ENCODE results near the gene PTPN14.

The PTPN14 gene

DNA sequence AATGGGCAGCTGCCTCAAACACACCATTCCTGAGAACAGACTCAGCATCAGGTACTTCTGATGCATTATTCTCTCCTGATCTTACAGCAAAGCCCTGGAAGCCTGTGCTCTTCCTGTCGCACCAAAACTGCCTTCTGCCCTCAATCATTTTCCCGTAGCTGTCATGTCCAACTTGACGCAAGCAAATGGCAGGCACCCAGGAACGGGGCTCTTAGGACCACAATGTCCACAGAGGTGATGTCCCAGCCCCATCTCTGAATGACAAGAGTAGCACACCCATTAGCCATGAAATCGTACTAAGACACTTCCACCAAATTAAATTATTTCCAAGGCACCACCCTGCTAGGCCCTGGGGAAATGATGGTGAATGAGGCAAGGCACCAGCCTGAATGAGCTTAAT is 47.1 kb downstream of the PTPN14 start:
- no peak overlapping the region for H3K4me3 ChIP-seq (ENCODE audit: low read depth in 1 of 2, low read length in 2 of 2)
- TF ChIP-seq, protein P1, sequence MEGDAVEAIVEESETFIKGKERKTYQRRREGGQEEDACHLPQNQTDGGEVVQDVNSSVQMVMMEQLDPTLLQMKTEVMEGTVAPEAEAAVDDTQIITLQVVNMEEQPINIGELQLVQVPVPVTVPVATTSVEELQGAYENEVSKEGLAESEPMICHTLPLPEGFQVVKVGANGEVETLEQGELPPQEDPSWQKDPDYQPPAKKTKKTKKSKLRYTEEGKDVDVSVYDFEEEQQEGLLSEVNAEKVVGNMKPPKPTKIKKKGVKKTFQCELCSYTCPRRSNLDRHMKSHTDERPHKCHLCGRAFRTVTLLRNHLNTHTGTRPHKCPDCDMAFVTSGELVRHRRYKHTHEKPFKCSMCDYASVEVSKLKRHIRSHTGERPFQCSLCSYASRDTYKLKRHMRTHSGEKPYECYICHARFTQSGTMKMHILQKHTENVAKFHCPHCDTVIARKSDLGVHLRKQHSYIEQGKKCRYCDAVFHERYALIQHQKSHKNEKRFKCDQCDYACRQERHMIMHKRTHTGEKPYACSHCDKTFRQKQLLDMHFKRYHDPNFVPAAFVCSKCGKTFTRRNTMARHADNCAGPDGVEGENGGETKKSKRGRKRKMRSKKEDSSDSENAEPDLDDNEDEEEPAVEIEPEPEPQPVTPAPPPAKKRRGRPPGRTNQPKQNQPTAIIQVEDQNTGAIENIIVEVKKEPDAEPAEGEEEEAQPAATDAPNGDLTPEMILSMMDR (IDR thresholded peaks at IDR 0.05; ENCODE audit: borderline replicate concordance, extremely low read depth, low read length, poor library complexity, severe bottlenecking), result no peak
- no peak for TF ChIP-seq EZH2 (IDR thresholded peaks at IDR 0.05; ENCODE audit: borderline replicate concordance, low read depth, low read length, severe bottlenecking)
- H3K36me3 ChIP-seq (ENCODE audit: insufficient read depth, low read length), result no peaks in the 10 kb centered on the region
- H3K79me2 ChIP-seq (ENCODE audit: insufficient read depth, low read length), result no peaks in the 10 kb centered on the region
- no peaks in the 10 kb centered on the region for H4K20me1 ChIP-seq (ENCODE audit: insufficient read depth, low read length)
- DNase-seq, result no peak
- H3K9ac ChIP-seq (ENCODE audit: low read depth, low read length), result no peak overlapping the region
- no peak overlapping the region for H2AFZ ChIP-seq (ENCODE audit: low read depth, low read length)
- H3K4me1 ChIP-seq (ENCODE audit: insufficient read depth, low read length), result peaks cover 14% of the 10 kb centered on the region
- no peaks in the 10 kb centered on the region for H3K9me3 ChIP-seq (ENCODE audit: insufficient read depth, low read length, severe bottlenecking)
- no peaks in the 10 kb centered on the region for H3K27me3 ChIP-seq (ENCODE audit: insufficient read depth, low read length, poor library complexity)
- no peak overlapping the region for H3K27ac ChIP-seq (ENCODE audit: low read length)
- no peak overlapping the region for H3K4me2 ChIP-seq (ENCODE audit: insufficient read depth, low read length)
- ATAC-seq (ENCODE audit: insufficient read depth, low read depth), result no peak

DNA sequence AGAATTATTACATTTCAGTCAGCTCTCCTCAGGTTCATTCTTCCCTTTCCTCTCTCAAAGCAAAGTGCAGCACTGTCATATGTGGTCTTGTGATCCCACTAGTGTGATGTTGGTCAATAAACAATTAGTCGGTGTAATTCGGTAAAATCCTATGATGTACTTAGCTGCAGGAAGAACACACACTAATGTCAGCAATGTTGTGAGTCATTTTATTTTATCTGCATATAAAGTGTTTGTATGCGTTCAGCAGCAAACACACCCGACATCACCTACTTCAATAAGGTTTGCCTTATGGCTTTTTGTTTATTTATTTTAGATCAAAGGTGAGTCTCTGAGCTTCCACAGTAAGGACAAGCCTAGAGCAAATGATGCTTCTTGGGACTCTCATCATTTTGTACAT is 47.8 kb downstream of the PTPN14 start:
- ATAC-seq (ENCODE audit: insufficient read depth, low read depth), result no peak
- no peak for DNase-seq

DNA sequence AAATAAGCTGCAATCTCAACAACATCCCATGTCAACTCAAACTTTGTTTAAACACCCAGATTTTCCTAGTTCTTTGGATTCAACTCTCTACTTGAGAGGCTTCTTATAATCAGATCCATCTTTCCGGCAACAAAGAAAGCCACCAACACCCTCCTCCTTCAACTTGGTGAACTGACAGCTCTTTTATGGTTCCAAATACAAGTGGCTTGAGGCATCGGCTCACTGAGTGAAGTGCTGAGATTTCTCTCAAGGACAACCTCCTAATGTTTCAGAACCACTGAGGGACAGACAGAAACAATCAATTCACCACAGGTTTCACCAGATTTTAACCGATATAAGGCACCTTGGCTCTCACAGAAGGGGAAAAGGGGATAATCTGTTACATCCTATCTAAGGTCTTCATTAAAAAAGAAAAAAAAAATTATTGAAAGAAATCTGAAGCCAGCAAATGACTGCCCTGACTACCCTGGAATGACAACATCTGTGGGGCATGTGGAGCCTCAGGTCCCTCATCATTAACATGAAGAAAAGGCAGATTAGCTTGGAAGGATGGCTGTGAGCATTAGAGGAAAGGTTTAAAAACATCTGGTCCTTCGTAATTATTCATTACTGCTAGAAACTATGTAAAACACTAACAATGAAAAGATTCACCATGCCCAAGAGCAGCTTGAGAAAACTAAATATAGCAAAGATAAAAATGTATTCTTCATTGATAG is 50.9 kb downstream of the PTPN14 start:
- no peaks in the 10 kb centered on the region for H3K79me2 ChIP-seq (ENCODE audit: insufficient read depth, low read length)
- no peaks in the 10 kb centered on the region for H3K36me3 ChIP-seq (ENCODE audit: insufficient read depth, low read length)
- H3K27ac ChIP-seq (ENCODE audit: low read length), result no peak overlapping the region
- H3K9me3 ChIP-seq (ENCODE audit: insufficient read depth, low read length, severe bottlenecking), result no peaks in the 10 kb centered on the region
- no peak for ATAC-seq (ENCODE audit: insufficient read depth, low read depth)
- H3K4me2 ChIP-seq (ENCODE audit: insufficient read depth, low read length), result no peak overlapping the region
- H3K4me3 ChIP-seq (ENCODE audit: low read depth in 1 of 2, low read length in 2 of 2), result no peak overlapping the region
- no peak overlapping the region for H3K9ac ChIP-seq (ENCODE audit: low read depth, low read length)
- H2AFZ ChIP-seq (ENCODE audit: low read depth, low read length), result no peak overlapping the region
- no peaks in the 10 kb centered on the region for H3K27me3 ChIP-seq (ENCODE audit: insufficient read depth, low read length, poor library complexity)
- DNase-seq, result no peak
- TF ChIP-seq, protein P1 (IDR thresholded peaks at IDR 0.05; ENCODE audit: borderline replicate concordance, extremely low read depth, low read length, poor library complexity, severe bottlenecking), result no peak
- no peak for TF ChIP-seq EZH2 (IDR thresholded peaks at IDR 0.05; ENCODE audit: borderline replicate concordance, low read depth, low read length, severe bottlenecking)
- H4K20me1 ChIP-seq (ENCODE audit: insufficient read depth, low read length), result no peaks in the 10 kb centered on the region
- no peaks in the 10 kb centered on the region for H3K4me1 ChIP-seq (ENCODE audit: insufficient read depth, low read length)

More for the DNA sequence above, 47.8 kb downstream of the PTPN14 start:
- peaks cover 14% of the 10 kb centered on the region for H3K4me1 ChIP-seq (ENCODE audit: insufficient read depth, low read length)
- no peak overlapping the region for H3K4me2 ChIP-seq (ENCODE audit: insufficient read depth, low read length)
- H4K20me1 ChIP-seq (ENCODE audit: insufficient read depth, low read length), result no peaks in the 10 kb centered on the region
- H3K4me3 ChIP-seq (ENCODE audit: low read depth in 1 of 2, low read length in 2 of 2), result no peak overlapping the region
- H3K36me3 ChIP-seq (ENCODE audit: insufficient read depth, low read length), result no peaks in the 10 kb centered on the region
- TF ChIP-seq, protein P1 (IDR thresholded peaks at IDR 0.05; ENCODE audit: borderline replicate concordance, extremely low read depth, low read length, poor library complexity, severe bottlenecking), result no peak
- no peak for TF ChIP-seq EZH2 (IDR thresholded peaks at IDR 0.05; ENCODE audit: borderline replicate concordance, low read depth, low read length, severe bottlenecking)
- no peaks in the 10 kb centered on the region for H3K27me3 ChIP-seq (ENCODE audit: insufficient read depth, low read length, poor library complexity)
- no peak overlapping the region for H2AFZ ChIP-seq (ENCODE audit: low read depth, low read length)
- H3K9ac ChIP-seq (ENCODE audit: low read depth, low read length), result no peak overlapping the region
- no peak overlapping the region for H3K27ac ChIP-seq (ENCODE audit: low read length)
- H3K79me2 ChIP-seq (ENCODE audit: insufficient read depth, low read length), result no peaks in the 10 kb centered on the region
- H3K9me3 ChIP-seq (ENCODE audit: insufficient read depth, low read length, severe bottlenecking), result no peaks in the 10 kb centered on the region
